SK-N-SH (cell line): Measurements from ENCODE around the gene GATB. TPM values are rescaled to one million over a fixed set of nuclear protein-coding genes. Genes with fewer than 3 reads are reported as not detected.

ENCODE experiments used
- CTCF ChIA-PET: fragments of 300-600, 350-600 bp; formaldehyde crosslinking; extraction: SDS; loops from one replicate; lab custom pipeline; 2021; lab: Yijun Ruan, JAX
- POLR2A ChIA-PET: fragments of 350-600 bp; sonication (Branson Sonifier 250); formaldehyde crosslinking; extraction: SDS; loops from one replicate; lab custom pipeline; 2020; ENCODE audit warnings: antibody characterized with exemption, inconsistent platforms; lab: Yijun Ruan, JAX
- DNase-seq: peaks from one replicate; pipeline ENCODE4 v3.0.0; 2012
- H2AFZ ChIP-seq: fragments of 200-600 bp; sonication (generic); 2 replicates; pipeline ENCODE4 v1.8.1; 2016; ENCODE audit warnings: antibody characterized with exemption, mild to moderate bottlenecking, low read depth
- H3F3A ChIP-seq: fragments of 200-600 bp; sonication (generic); replicated peaks from 2 replicates; pipeline ENCODE3; 2016; ENCODE audit warnings: antibody characterized with exemption, mild to moderate bottlenecking; ENCODE audit not compliant: insufficient read depth
- H3K27ac ChIP-seq, 2 experiments: fragments of 200-500 bp in 1 of 2; fragments of 200-600 bp in 1 of 2; sonication (Bioruptor generic) in 1 of 2; sonication (generic), shearing (Covaris generic) in 1 of 2; 2 replicates each; pipeline versions ENCODE4 v1.5.1 to v1.6.1; 2014 to 2016; ENCODE audit warnings: low read depth in 2 of 2, inconsistent platforms in 1 of 2, low read length in 1 of 2, mild to moderate bottlenecking in 1 of 2, mixed read lengths in 1 of 2
- H3K27me3 ChIP-seq: fragments of 200-600 bp; sonication (generic), shearing (Covaris generic); 2 replicates; pipeline ENCODE4 v1.6.1; 2016; ENCODE audit warnings: mixed run types; ENCODE audit not compliant: insufficient read depth
- H3K36me3 ChIP-seq, 2 experiments: fragments of 200-500 bp in 1 of 2; fragments of 200-600 bp in 1 of 2; sonication (Bioruptor generic) in 1 of 2; sonication (generic) in 1 of 2; replicated peaks in 1 of 2; 2 replicates each; pipeline versions ENCODE3 to v1.5.1; 2014 to 2016; ENCODE audit warnings: low read length in 1 of 2, mild to moderate bottlenecking in 1 of 2; ENCODE audit not compliant: insufficient read depth in 2 of 2, control insufficient read depth in 1 of 2
- H3K4me1 ChIP-seq, 2 experiments: fragments of 200-500 bp in 1 of 2; fragments of 200-600 bp in 1 of 2; sonication (Bioruptor generic) in 1 of 2; sonication (generic), shearing (Covaris generic) in 1 of 2; 2 replicates each; pipeline versions ENCODE4 v1.5.1 to v1.6.1; 2014 to 2016; ENCODE audit warnings: low read depth in 1 of 2, low read length in 1 of 2, mixed run types in 1 of 2; ENCODE audit not compliant: insufficient read depth in 2 of 2, control insufficient read depth in 1 of 2
- H3K4me2 ChIP-seq: fragments of 200-600 bp; sonication (generic), shearing (Covaris generic); 2 replicates; pipeline ENCODE4 v1.6.1; 2017; ENCODE audit warnings: mixed run types
- H3K4me3 ChIP-seq, 2 experiments: fragments of 200-500 bp in 1 of 2; fragments of 200-600 bp in 1 of 2; sonication (Bioruptor generic) in 1 of 2; sonication (generic), shearing (Covaris generic) in 1 of 2; 2 replicates each; pipeline versions ENCODE4 v1.5.1 to v1.8.1; 2014 to 2016; ENCODE audit warnings: low read depth in 2 of 2, inconsistent platforms in 1 of 2, low read length in 1 of 2, mild to moderate bottlenecking in 1 of 2, mixed read lengths in 1 of 2, moderate library complexity in 1 of 2
- H3K79me2 ChIP-seq: fragments of 200-600 bp; sonication (generic); 2 replicates; pipeline ENCODE4 v1.8.1; 2017; ENCODE audit warnings: mild to moderate bottlenecking; ENCODE audit not compliant: insufficient read depth
- H3K9ac ChIP-seq: fragments of 200-600 bp; sonication (generic); 2 replicates; pipeline ENCODE4 v1.6.1; 2017; ENCODE audit warnings: mixed run types
- H3K9me2 ChIP-seq: fragments of 200-600 bp; sonication (generic); 2 replicates; pipeline ENCODE4 v1.6.1; 2017; ENCODE audit warnings: mixed run types
- H3K9me3 ChIP-seq: fragments of 200-600 bp; sonication (generic); 2 replicates; pipeline ENCODE4 v1.6.1; 2017; ENCODE audit warnings: mixed run types, mild to moderate bottlenecking, moderate library complexity
- H4K20me1 ChIP-seq: fragments of 200-600 bp; sonication (generic); 2 replicates; pipeline ENCODE4 v1.6.1; 2017; ENCODE audit warnings: mild to moderate bottlenecking, mixed run types; ENCODE audit not compliant: insufficient read depth
- ELF1 ChIP-seq: IDR thresholded peaks from 2 replicates; pipeline ENCODE4 v1.4.0; 2012
- EP300 ChIP-seq, 2 experiments: IDR thresholded peaks; 2 replicates each; pipeline versions ENCODE4 v1.4.0 to v1.6.1; 2012; ENCODE audit warnings: borderline replicate concordance in 1 of 2, low read depth in 1 of 2, low read length in 1 of 2
- FOXJ3 ChIP-seq: sonication (generic); formaldehyde crosslinking; IDR thresholded peaks from 2 replicates; pipeline ENCODE4 v1.5.1; 2020; ENCODE audit warnings: mild to moderate bottlenecking, missing genetic modification reagents
- IRF3 ChIP-seq: fragments of 150-350 bp; IDR thresholded peaks from 2 replicates; pipeline ENCODE4 v1.6.1; 2016; ENCODE audit warnings: mild to moderate bottlenecking, low read depth, low read length
- JUND ChIP-seq: IDR thresholded peaks from 2 replicates; pipeline ENCODE4 v1.4.0; 2012
- RAD21 ChIP-seq: IDR thresholded peaks from 2 replicates; pipeline ENCODE4 v1.6.1; 2012; ENCODE audit warnings: mild to moderate bottlenecking, low read length
- SIN3A ChIP-seq: IDR thresholded peaks from 2 replicates; pipeline ENCODE4 v1.6.1; 2012; ENCODE audit warnings: low read depth, mild to moderate bottlenecking, low read length, moderate library complexity, borderline replicate concordance
- WGBS: methylation state at CpG from one replicate; pipeline ENCODE4 v1.1.6; 2017; ENCODE audit warnings: low lambda C conversion rate; 5-methylcytosine and 5-hydroxymethylcytosine counted together
- polyA plus RNA-seq, 3 experiments: library from polyadenylated mRNA; depleted of rRNA; stranded (reverse); fragments of >200 nt; gene quantifications; 2 replicates each; pipeline ENCODE4 v1.2.3, GENCODE V29; 2012
- TF ChIP-seq, protein P1 (sequence below): fragments of 150-350 bp; IDR thresholded peaks from 2 replicates; pipeline ENCODE4 v1.6.1; 2017; ENCODE audit warnings: antibody characterized with exemption, low read length, low read depth, borderline replicate concordance
- TF ChIP-seq, protein P2 (sequence below): IDR thresholded peaks from 2 replicates; pipeline ENCODE4 v1.6.1; 2012; ENCODE audit warnings: mild to moderate bottlenecking, low read depth, low read length, moderate library complexity

The GATB gene
- polyA plus RNA-seq, 1 of the 3 experiments (the other 2 are of a cell fraction) = 28.1 TPM

- H3K4me2 ChIP-seq = no peak overlapping the region
- H3K9me2 ChIP-seq = no peaks in the 10 kb centered on the region
- H3K27ac ChIP-seq = no peak overlapping the region
- CTCF ChIA-PET = interaction anchor here (1.1 to 1.2 kb wide), 3 partner anchors 10 to 31 kb away, joined by 3 to 4 read pairs (median 3); no protein-coding TSS in a partner anchor
- H3K4me3 ChIP-seq = no peak overlapping the region
- no peaks in the 10 kb centered on the region for H3K27me3 ChIP-seq
- no peak overlapping the region for H2AFZ ChIP-seq
- no peak for DNase-seq
- POLR2A ChIA-PET = interaction anchor here (1.0 kb wide), 1 partner anchor 13 kb away, joined by 3 read pairs; no protein-coding TSS in a partner anchor
- H3K9me3 ChIP-seq = no peaks in the 10 kb centered on the region
- no peaks in the 10 kb centered on the region for H3K36me3 ChIP-seq
- H3K79me2 ChIP-seq = no peaks in the 10 kb centered on the region
- TF ChIP-seq ELF1 (no peak), FOXJ3 (CRISPR knock-in tag) (no peak), EP300 (IDR thresholded peaks at IDR 0.05; ENCODE audit: borderline replicate concordance in 1 of 2, low read depth in 1 of 2, low read length in 1 of 2) (no peak), IRF3 (no peak), JUND (no peak), RAD21 (no peak), SIN3A (no peak)
- TF ChIP-seq, protein P1, sequence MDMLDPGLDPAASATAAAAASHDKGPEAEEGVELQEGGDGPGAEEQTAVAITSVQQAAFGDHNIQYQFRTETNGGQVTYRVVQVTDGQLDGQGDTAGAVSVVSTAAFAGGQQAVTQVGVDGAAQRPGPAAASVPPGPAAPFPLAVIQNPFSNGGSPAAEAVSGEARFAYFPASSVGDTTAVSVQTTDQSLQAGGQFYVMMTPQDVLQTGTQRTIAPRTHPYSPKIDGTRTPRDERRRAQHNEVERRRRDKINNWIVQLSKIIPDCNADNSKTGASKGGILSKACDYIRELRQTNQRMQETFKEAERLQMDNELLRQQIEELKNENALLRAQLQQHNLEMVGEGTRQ = no peak
- TF ChIP-seq, protein P2, sequence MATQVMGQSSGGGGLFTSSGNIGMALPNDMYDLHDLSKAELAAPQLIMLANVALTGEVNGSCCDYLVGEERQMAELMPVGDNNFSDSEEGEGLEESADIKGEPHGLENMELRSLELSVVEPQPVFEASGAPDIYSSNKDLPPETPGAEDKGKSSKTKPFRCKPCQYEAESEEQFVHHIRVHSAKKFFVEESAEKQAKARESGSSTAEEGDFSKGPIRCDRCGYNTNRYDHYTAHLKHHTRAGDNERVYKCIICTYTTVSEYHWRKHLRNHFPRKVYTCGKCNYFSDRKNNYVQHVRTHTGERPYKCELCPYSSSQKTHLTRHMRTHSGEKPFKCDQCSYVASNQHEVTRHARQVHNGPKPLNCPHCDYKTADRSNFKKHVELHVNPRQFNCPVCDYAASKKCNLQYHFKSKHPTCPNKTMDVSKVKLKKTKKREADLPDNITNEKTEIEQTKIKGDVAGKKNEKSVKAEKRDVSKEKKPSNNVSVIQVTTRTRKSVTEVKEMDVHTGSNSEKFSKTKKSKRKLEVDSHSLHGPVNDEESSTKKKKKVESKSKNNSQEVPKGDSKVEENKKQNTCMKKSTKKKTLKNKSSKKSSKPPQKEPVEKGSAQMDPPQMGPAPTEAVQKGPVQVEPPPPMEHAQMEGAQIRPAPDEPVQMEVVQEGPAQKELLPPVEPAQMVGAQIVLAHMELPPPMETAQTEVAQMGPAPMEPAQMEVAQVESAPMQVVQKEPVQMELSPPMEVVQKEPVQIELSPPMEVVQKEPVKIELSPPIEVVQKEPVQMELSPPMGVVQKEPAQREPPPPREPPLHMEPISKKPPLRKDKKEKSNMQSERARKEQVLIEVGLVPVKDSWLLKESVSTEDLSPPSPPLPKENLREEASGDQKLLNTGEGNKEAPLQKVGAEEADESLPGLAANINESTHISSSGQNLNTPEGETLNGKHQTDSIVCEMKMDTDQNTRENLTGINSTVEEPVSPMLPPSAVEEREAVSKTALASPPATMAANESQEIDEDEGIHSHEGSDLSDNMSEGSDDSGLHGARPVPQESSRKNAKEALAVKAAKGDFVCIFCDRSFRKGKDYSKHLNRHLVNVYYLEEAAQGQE = no peak
- TF ChIP-seq, all 33 proteins: peak for 0
- Histone ChIP-seq H3K9ac (no peak overlapping the region), H3F3A (no peaks in the 10 kb centered on the region), H4K20me1 (no peaks in the 10 kb centered on the region), H3K4me1 (peaks cover 0 to 12% of the 10 kb centered on the region in 2 experiments; a peak in 2 of 4 replicates)
- WGBS = 81% methylated on average over 14 of the region's 14 CpGs
Observed at GRCh38 chr4:151624626-151625565, 135.9 kb downstream of the GATB start.
